Dedifferentiated amniotic fluid mesenchymal stem cell (primary cell): Measurements from ENCODE around the gene EFHC1.
A peak's percentile ranks its signal among the peaks of the same experiment; 100 is the strongest.
"Not testable (repeated sequence)": the region's sequence is repeated elsewhere in the genome, so short reads cannot be mapped to it uniquely, and the experiment has no call there.

Source experiments
- DNase-seq: peaks from one replicate; pipeline ENCODE4 v3.0.0-alpha.2; 2016; ENCODE audit errors: extremely low spot score

Gene EFHC1, protein sequence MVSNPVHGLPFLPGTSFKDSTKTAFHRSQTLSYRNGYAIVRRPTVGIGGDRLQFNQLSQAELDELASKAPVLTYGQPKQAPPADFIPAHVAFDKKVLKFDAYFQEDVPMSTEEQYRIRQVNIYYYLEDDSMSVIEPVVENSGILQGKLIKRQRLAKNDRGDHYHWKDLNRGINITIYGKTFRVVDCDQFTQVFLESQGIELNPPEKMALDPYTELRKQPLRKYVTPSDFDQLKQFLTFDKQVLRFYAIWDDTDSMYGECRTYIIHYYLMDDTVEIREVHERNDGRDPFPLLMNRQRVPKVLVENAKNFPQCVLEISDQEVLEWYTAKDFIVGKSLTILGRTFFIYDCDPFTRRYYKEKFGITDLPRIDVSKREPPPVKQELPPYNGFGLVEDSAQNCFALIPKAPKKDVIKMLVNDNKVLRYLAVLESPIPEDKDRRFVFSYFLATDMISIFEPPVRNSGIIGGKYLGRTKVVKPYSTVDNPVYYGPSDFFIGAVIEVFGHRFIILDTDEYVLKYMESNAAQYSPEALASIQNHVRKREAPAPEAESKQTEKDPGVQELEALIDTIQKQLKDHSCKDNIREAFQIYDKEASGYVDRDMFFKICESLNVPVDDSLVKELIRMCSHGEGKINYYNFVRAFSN

DNA sequence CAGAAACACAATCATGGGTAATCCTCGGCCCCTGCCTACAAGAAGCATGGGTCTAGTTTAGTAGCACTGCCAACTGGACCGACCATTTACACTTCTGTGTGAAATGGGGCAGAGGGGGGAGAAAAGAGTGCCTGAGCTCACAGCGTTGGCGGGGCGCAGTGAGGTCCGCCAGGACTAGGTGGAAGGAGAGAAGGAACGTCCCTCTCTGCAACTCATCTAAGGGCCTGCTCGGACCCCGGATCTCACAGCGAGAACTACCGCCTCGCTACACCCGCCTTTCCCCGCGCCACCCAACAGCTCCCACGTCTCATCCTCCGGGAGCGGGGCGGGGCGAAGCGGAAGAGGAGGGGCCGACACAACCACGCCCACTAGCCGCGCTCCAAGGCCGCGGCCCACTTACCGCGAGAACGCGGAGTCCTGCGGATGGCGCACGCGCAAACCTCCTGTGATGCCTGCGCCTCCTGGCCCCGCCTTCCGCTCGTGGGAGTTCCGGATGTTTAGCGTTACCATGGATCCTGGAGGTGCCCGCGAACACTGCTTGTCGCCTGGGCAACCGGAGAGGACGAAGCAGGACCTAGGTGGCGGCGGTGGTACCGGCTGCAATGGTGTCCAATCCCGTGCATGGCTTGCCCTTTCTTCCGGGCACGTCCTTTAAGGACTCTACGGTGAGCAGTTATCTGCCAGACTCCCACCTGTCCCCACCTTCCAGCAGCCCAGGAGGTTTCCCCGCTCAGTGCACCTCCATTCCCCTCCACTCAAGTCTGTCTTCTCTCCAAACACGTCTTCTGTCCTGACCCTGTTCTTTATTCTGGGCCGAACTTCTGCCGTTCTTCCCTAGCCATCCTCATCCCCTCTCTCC, at the start of gene EFHC1:
TSS of gene EFHC1 (plus strand) at position 534 of the 859 bp plus-strand sequence. CDS start at position 603, 69 bp downstream.
- DNase-seq = peak; percentile 98

DNA sequence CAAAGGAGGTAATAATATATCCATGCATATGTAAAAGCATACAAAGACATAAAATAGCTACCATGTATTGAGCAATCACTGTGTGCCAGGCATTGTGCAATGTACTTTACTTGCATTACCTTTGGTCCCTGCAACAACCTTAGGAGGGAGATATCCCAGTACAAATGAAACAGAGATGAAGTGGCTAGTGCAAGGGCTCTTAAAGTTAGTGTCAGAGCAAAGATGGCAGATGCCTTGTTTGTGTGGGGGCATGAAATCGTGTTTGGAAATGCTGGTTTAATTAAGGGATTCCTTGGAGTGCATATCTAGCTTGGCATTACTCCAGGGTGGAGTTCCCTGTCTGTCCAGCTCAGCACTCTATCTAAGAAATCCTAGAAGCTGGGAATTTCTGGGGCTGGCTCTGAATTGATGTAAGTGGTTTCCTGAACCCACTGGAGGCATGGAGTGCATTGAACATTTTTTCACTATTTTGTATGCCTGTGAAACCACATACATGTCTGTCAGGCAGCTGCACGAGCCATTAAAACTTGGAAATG, 48.4 kb upstream of the EFHC1 start:
- no peak for DNase-seq

DNA sequence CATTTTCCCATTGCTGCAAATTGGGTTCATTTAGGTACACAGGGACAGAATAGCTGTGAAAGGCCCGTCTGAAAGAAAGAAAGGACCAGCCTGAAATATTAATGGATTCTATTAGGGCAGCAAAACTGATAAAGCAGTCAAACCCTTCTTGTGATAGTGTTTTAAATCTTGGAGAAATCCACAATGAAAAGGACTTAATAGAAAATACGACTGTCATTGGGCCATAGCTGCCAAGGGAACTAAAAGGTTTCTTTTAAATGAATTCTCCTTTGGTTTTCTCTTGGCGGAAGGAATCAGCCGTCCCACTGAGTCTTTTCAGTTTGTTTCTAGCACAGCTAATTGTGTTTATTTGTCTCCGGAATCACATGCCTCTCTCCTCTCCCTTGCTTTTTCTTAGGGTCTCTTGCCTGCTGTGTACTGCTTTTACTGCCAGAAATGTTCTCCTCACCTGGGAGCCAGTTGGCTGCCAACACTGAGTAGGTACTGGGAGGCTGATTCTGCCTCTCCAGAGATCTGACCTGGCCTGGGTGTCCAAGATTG, 46.9 kb upstream of the EFHC1 start:
- no peak for DNase-seq

DNA sequence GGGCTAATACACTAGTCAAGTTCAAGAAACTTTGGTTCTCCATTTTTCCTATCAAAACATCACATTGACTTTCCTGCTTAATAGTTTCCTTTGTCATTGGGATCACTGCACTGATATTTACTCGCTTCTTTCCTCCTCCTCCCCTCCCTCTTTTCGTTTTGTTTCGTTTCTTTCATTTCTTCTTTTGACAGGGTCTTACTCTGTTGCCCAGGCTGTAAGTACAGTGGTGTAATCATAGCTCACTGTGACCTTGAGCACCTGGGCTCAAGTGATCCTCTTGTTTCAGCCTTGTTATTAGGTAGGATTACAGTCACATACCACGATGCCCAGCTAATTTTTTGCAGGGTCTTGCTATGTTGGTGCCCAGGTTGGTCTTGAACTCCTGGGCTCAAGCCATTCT, 45.9 kb upstream of the EFHC1 start:
- no peak for DNase-seq

DNA sequence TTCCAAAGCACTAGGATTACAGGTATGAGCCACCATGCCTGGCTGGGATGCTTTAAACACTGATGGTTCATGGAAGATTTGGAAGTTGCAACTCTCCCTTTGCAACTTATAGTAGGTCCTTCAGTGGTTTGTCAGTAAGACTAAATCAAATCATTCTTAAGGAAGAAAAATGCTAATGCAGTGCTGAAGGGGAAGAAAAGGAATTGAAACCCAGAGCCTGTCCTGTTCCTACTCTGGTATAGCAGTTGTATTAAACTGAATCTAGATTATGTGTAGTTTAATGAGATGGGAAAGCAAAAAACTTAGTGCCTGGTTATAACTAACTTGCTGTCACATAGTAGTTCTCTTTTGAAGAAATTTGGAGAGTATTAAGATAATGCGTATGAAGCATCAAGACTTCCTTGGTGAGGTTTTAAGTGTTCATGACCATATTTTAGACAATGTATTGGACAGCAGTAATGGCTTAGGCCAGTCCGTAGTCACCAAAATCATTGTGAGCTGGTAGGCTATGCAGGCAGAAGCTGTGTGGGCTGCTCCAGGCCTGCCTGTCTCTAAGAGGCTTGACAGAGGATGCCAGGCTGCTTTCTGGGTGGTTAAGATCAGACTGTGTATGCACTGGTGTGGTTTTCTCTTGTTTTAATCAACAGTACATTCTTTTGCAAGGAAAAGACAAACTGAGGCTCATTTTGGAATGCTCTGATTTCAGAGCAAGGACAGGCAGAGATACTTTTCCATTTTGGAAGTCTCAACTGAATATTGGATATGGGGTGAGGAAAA, 44.2 kb upstream of the EFHC1 start:
- DNase-seq = no peak

DNA sequence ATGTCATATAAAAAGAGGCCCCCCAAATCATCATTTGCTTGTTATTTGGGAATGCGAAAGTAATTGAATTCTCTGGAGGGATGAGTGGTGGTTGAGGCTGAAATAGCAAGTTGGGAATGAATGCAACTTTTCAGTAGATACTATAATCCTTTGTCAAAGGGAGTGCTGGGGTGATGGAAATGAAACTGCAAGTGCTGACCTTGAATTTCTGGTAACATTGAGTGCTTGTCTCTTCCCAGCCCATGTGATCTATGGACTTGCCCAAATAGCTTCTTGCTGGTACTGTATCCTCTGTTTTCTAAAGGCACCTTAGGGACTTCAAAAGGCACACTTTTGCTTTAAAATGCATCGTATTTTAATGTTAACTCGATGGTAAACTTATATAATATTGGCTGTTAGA, 43.4 kb upstream of the EFHC1 start:
- DNase-seq = no peak

DNA sequence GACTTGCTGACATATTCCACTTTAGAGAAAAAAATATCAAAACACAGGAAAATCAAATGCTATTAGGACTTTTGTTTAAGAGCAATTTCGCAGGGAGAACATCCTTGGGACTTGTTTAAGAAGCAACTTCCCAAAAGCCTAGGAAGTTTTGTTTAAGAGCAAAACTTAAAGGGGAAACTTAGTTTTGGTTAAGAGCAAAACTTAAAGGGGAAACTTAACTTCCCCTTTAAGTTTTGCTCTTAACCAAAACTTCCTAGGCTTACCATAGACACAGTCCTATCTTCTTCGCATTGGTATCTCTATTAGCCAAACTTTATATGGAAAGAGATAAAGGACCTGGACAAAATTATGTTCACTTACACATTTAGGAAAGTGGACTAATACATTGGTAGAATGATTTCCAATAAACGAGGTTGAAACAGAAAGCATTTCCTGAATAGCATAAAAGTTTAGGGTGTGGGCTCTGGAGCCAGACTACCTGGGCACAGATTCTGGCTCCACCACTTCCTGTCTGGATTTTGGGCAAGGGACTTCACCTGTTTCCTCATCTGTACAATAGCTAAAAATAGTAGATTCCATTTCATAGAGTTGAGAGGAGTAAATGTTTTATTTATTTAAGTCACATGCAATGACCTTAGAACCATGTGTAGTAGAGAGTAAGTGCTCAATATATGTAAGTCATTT, 42.5 kb upstream of the EFHC1 start:
- DNase-seq = no peak

DNA sequence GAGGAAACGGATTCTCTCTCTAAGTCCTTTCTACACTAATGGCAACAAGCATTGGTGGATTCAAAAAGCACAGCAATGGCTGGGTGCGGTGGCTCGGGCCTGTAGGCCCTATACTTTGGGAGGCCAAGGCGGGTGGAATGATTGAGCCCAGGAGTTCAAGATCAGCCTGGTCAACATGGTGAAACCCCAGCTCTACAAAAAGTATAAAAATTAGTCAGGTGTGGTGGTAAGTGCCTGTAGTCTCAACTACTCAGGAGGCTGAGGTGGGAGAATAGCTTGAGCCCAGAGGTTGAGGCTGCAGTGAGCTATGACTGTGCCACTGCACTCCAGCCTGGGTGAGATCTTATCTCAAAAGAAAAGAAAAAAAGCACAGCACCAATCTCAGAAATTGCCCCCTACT, 38.9 kb upstream of the EFHC1 start:
- DNase-seq = no peak

DNA sequence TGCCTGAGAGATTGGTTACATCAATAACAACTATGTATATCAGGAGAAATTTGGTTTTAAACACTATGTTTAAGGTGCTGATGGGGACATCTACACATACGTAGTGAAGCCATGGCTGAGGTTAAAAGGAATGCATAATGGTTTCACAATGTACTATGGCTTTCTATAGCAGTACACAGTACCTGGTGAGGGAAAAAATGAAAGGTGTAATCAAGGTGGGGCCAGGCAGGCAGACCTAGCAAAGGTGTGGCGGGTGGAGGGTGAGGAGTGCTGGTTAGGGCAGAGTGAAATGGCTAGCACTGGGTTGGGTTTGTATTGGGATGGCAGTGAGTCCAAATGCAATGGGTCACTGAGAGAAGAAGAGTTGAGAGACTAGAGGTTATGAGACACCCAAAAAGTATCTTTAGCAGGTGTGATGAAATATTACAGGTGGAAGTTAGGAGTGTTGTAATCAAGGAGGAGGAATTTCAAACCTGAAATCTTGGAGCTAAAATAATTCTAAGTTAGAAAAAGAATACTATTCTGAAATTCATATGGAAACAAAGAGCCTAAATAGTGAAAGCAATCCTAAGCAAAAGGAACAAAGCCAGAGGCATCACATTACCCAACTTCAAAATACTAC, 35.9 kb upstream of the EFHC1 start:
- DNase-seq = no peak

DNA sequence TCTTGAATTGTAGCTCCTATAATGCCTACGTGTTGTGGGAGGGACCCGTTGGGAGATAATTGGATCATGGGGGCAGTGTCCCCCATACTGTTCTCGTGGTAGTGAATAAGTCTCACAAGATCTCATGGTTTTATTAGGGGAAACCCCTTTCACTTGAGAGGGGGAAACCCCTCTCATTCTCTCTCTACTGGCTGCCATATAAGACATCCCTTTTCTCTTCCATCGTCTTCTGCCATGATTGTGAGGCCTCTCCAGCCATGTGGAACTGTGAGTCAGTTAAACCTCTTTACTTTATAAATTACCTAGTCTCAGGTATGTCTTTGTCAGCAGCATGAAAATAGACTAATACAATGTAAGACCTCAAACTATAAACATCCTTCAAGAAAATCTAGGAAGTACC, 35.1 kb upstream of the EFHC1 start:
- no peak for DNase-seq

DNA sequence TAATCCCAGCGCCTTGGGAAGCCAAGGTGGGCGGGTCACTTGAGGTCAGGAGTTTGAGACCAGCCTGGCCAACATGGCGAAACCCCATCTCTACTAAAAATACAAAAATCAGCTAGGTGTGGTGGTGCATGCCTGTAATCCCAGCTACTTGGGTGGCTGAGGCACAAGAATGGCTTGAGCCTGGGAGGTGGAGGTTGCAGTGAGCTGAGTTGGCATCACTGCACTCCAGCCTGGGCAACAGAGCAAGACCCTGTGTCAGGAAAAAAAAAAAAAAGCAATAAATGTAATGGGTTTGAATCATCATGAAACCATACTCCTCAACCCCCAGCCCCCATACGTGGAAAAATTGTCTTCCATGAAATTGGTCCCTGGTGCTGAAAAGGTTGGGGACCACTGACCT, 32.0 kb upstream of the EFHC1 start:
- not testable (repeated sequence) for DNase-seq

DNA sequence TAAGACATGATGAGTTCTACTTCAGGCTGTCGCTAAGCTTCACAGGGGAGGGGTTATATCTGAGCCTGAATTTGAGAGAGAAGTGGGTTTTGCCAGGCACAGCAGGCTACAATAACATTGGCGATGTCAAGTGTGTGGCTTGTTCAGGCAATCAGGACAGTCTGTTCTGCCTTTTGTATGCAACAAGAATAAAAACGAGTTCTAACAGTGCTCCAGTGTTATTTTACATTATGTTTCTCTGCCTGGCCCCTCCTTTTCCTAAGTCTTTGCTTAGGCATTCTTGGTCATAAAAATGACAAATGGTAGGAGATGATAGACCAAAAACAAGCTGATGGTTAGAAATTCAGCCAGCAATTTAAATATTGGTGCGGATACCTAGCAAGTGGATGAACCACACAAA, 31.4 kb upstream of the EFHC1 start:
- DNase-seq = no peak

DNA sequence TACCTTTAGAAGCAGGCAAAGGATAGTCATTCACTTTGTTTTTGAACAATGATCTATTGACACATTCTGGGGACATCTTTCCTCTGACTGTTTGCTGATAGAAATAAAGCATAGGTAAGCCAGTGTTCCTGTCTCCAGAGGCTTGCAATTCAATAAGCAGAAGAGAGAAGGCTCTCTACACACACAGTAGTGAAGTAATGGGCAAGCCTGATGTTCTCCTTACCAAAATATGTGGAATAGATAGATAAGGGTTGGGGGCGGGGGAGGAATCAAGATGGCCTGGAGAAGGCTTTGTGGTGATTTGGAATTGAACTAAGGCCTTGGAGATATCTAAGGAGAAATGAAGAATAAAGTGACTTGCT, 30.9 kb upstream of the EFHC1 start:
- DNase-seq = no peak

DNA sequence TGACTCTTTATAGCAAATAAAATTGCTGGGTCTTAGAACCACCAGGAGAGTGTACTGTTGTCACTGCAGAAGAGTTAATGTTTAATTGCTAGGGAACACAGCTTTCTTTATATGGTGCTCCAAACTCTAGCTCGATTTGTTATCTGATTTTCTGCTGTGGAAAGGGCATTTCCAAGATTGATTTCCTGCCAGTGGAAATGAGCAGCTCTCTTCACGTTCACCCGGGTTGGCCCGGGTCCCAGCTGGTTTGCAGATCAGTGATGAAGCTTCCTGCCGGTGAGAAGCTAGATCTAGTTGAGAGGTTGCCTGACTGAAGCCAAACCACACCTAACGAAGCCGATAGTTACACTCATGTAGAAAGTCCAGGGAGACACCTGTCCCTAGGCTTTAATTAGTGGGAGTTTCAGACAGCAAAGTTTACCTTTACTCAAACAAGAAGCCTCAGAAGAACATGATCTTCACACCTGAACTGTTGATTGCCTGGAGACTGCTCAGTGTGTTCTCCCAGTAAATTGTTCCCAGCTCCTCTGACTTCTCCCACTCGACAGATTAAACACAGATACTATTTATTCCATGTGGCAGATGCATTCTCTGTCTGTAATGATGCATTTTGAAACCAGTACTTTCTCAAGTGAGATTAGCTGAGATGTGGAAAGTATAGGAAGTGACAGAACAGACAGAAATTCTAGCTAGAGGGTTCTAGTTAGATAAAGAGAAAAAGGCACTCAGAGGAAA, 30.3 kb upstream of the EFHC1 start:
- no peak for DNase-seq

DNA sequence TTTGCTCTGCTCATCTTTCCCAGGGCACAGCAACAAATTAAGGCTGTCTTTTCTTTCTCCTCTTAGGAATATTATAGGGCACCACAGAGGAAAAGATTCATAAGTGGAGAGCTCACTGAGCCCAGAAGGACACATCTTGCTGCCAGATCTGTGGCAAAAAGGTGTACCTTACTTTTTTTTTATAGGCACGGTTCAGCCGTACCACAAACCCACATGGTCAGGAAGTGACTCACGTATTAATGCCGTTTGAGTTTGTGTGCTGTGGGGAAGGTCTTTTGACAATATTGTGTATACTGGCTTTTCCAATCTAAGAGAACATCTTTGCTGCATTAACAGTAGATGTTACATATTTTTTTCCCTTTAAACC, 29.8 kb upstream of the EFHC1 start:
- no peak for DNase-seq

DNA sequence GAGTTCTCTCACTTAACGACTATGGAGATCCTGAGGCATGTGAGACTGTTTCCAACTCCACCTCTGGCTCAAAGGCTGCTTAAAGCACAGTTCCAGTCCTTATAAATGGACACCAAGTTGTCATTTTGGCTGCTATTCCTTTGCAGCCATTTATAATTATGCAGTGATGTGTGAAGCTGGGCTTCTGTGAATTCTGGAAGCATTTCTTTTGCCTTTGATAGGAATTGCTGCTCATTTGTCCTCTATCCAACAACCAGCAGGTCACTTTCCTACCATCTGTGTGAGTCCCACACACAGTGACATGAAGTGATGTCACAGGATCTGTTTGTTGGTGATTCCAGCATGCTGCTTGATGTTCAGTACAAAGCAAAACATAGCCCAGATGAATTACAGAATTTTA, 28.5 kb upstream of the EFHC1 start:
- no peak for DNase-seq

DNA sequence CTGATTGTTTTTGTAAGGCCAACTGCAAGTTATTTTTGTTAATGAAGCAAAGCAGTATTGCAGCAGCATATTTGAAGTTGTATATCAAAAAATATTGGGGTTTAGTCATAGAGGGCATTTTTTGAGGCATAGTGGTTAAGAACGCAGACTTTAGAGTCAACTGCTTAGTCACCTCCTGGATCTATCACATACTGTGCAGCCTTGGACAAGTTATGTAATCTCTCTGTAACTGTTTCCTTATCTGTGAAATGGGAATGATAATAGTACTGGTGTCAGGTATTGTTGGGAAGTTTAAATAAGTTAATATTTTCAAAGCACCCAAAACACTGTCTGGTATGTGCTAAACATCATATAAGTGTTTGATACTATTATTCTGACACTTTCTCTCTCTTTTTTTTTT, 27.2 kb upstream of the EFHC1 start:
- DNase-seq = peak; percentile 34

DNA sequence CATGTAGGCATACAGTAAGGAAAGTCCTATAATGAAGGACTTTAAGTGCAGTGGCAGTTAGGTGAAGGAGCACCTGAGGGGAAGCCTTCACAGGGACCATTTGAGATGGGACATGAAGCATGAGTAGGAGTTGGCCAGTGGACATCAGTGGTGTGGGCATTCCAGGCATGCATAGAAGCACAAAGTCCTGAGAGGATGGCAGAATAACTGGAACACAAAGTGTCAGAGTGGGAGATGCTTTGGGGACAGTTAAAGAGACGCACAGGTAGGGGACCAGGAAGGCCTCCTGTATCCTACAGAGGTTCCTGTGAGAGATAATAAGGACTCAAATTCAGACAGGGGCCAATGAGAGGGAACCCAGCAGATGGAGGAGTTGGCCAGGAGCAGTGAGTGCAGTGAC, 26.4 kb upstream of the EFHC1 start:
- no peak for DNase-seq

DNA sequence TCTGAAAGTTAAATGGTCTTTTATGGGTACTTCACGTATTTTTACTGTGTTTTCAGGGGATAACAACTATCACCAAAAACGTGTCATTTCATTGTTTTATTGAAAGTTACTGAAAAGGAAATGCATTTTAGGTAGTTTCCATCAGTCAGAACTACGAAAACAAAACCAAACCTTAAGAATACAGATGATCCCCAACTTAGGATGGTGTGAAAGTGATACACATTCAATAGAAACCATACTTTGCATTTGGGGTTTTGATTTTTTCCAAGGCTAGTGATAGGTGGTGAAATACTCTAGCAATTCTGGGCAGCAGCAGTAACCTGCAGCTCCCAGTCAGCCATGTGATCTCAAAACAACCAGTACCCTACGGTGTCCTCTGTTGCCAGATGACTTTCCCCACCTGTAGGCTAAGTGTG, 25.9 kb upstream of the EFHC1 start:
- DNase-seq = no peak

DNA sequence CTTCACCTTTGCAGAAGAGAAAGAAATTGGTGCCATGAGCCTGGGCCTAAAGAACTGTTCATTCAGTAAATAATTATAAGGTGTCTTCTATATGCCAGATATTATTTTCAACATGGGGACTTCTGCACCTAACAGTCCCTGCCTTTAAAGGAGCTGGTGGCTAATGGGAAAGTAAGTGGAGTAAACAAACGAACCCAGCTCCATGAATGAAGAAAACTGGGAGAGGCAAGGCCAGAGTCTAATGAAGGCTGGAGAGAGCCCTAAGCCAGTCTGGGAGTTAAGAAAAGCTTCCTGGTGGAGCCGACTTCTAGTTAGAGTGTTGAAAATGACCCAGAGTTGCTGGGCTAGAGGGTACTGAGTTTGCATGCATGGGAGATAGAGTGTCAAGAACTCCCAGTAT, 24.2 kb upstream of the EFHC1 start:
- DNase-seq = no peak
